CD4-positive, alpha-beta T cell treated with Interleukin-17A for 4 hours (primary cell): ENCODE results near the gene SMYD3.

Experiments used
- DNase-seq: peaks from one replicate; pipeline ENCODE4 v3.0.0-alpha.2; 2020; ENCODE audit warnings: mixed read lengths

Gene SMYD3

GRCh38 chr1:245876586-245876985 lies 630.5 kb downstream of the SMYD3 start:
- DNase-seq = no peak

GRCh38 chr1:245875581-245876261 lies 631.4 kb downstream of the SMYD3 start:
- no peak for DNase-seq

- no peak for DNase-seq
These were observed 632.0 kb downstream of the SMYD3 start for GRCh38 chr1:245874942-245875580.

GRCh38 chr1:245873883-245874671 lies 633.0 kb downstream of the SMYD3 start:
- no peak for DNase-seq

- DNase-seq = no peak
These were observed 634.0 kb downstream of the SMYD3 start for GRCh38 chr1:245873068-245873467.

GRCh38 chr1:245872475-245872874 lies 634.6 kb downstream of the SMYD3 start:
- DNase-seq = no peak

- DNase-seq = no peak
These were observed 635.2 kb downstream of the SMYD3 start for GRCh38 chr1:245871915-245872314.

- DNase-seq = no peak
These were observed 635.9 kb downstream of the SMYD3 start for GRCh38 chr1:245871191-245871590.

GRCh38 chr1:245870698-245871097 lies 636.4 kb downstream of the SMYD3 start:
- DNase-seq = no peak

GRCh38 chr1:245869847-245870246 lies 637.2 kb downstream of the SMYD3 start:
- DNase-seq = no peak

- no peak for DNase-seq
These were observed 639.3 kb downstream of the SMYD3 start for GRCh38 chr1:245867738-245868137.

- DNase-seq = no peak
These were observed 642.2 kb downstream of the SMYD3 start for GRCh38 chr1:245864872-245865271.

- DNase-seq = no peak
These were observed 643.4 kb downstream of the SMYD3 start for GRCh38 chr1:245863566-245864184.

- DNase-seq = no peak
These were observed 644.1 kb downstream of the SMYD3 start for GRCh38 chr1:245862812-245863540.

- DNase-seq = no peak
These were observed 646.2 kb downstream of the SMYD3 start for GRCh38 chr1:245860657-245861544.

GRCh38 chr1:245859493-245860114 lies 647.5 kb downstream of the SMYD3 start:
- DNase-seq = no peak

GRCh38 chr1:245858722-245859492 lies 648.2 kb downstream of the SMYD3 start:
- DNase-seq = no peak

- DNase-seq = no peak
These were observed 648.9 kb downstream of the SMYD3 start for GRCh38 chr1:245858022-245858721.

GRCh38 chr1:245856944-245857531 lies 650.0 kb downstream of the SMYD3 start:
- no peak for DNase-seq
